Measurements from ENCODE around the gene ACTR3.
"Not testable (repeated sequence)": the region's sequence is repeated elsewhere in the genome, so short reads cannot be mapped to it uniquely, and the experiment has no call there.

ACTR3 gene

GRCh38 chr2:113930448-113930847 lies 40.6 kb downstream of the ACTR3 start:
- Histone ChIP-seq H3K27me3 (ENCODE audit: control insufficient read depth in 1 of 2, insufficient read depth in 2 of 2, low read length in 2 of 2) (no peaks in the 10 kb centered on the region), H3K4me3 (ENCODE audit: low read length in 2 of 2) (no peak overlapping the region), H3K9ac (ENCODE audit: low read length in 2 of 2) (no peak overlapping the region), H3K27ac (ENCODE audit: low read length) (no peak overlapping the region), H3K4me1 (ENCODE audit: control insufficient read depth, insufficient read depth, low read length) (no peaks in the 10 kb centered on the region), H3K9me3 (ENCODE audit: control insufficient read depth in 2 of 2, low read length in 2 of 2) (no peaks in the 10 kb centered on the region), H3K36me3 (ENCODE audit: control insufficient read depth in 2 of 2, insufficient read depth in 2 of 2, low read length in 2 of 2) (peaks cover 8 to 13% of the 10 kb centered on the region in 2 donors)

- no peaks in the 10 kb centered on the region for H3K4me1 ChIP-seq (ENCODE audit: control insufficient read depth, insufficient read depth, low read length)
- peaks cover 14 to 27% of the 10 kb centered on the region in 2 donors for H3K36me3 ChIP-seq (ENCODE audit: control insufficient read depth in 2 of 2, insufficient read depth in 2 of 2, low read length in 2 of 2)
- no peaks in the 10 kb centered on the region for H3K27me3 ChIP-seq (ENCODE audit: control insufficient read depth in 1 of 2, insufficient read depth in 2 of 2, low read length in 2 of 2)
- H3K9ac ChIP-seq (ENCODE audit: low read length in 2 of 2) = no peak overlapping the region
- no peak overlapping the region for H3K4me3 ChIP-seq (ENCODE audit: low read length in 2 of 2)
- H3K9me3 ChIP-seq (ENCODE audit: control insufficient read depth in 2 of 2, low read length in 2 of 2) = peaks cover 0 to 2% of the 10 kb centered on the region in 2 donors
- H3K27ac ChIP-seq (ENCODE audit: low read length) = no peak overlapping the region
These were observed 47.6 kb downstream of the ACTR3 start for GRCh38 chr2:113937501-113937900.

DNA sequence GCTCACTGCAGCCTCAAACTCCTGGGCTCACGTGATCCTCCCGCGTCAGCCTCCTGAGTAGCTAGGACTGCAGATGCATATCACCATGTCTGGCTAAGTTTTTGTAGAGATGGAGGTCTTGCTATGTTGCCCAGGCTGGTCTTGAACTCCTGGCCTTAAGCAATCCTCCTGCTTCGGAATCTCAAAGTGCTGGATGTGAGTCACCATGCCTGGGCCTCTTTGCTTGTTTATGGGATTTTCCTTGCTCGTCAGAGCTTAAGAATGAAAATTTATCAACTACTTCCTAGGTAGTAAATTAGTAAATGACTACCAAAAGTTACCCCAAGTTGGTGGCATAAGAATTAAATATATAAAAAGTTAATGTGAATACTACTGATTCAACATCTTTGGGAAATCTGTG lies 51.0 kb downstream of the ACTR3 start:
- H3K9ac ChIP-seq (ENCODE audit: low read length in 2 of 2) = no peak overlapping the region
- peaks cover 0 to 2% of the 10 kb centered on the region in 2 donors for H3K9me3 ChIP-seq (ENCODE audit: control insufficient read depth in 2 of 2, low read length in 2 of 2)
- H3K4me1 ChIP-seq (ENCODE audit: control insufficient read depth, insufficient read depth, low read length) = no peaks in the 10 kb centered on the region
- H3K4me3 ChIP-seq (ENCODE audit: low read length in 2 of 2) = no peak overlapping the region
- no peak overlapping the region for H3K27ac ChIP-seq (ENCODE audit: low read length)
- H3K27me3 ChIP-seq (ENCODE audit: control insufficient read depth in 1 of 2, insufficient read depth in 2 of 2, low read length in 2 of 2) = no peaks in the 10 kb centered on the region
- peaks cover 19 to 32% of the 10 kb centered on the region in 2 donors for H3K36me3 ChIP-seq (ENCODE audit: control insufficient read depth in 2 of 2, insufficient read depth in 2 of 2, low read length in 2 of 2)

DNA sequence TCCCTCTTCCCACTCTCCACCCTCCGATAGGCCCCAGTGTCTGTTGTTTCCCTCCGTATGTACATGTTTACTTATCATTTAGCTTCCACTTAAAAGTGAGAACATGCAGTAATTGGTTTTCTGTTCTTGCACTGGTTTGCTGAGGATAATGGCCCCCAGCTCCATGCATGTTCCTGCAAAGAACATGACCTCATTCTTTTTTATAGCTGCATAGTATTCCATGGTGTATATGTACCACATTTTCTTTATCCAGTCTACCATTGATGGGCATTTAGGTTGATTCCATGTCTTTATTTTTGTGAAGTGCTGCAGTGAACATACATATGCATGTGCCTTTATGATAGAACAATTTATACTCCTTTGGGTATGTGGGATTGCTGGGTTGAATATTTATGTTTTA lies 55.9 kb downstream of the ACTR3 start:
- H3K27me3 ChIP-seq (ENCODE audit: control insufficient read depth in 1 of 2, insufficient read depth in 2 of 2, low read length in 2 of 2); H3K9me3 ChIP-seq (ENCODE audit: control insufficient read depth in 2 of 2, low read length in 2 of 2); H3K4me1 ChIP-seq (ENCODE audit: control insufficient read depth, insufficient read depth, low read length); H3K4me3 ChIP-seq (ENCODE audit: low read length in 2 of 2); H3K27ac ChIP-seq (ENCODE audit: low read length); H3K9ac ChIP-seq (ENCODE audit: low read length in 2 of 2): not testable (repeated sequence)
- H3K36me3 ChIP-seq (ENCODE audit: control insufficient read depth in 2 of 2, insufficient read depth in 2 of 2, low read length in 2 of 2) = peaks cover 24 to 39% of the 10 kb centered on the region in 2 donors

GRCh38 chr2:113950906-113951305 lies 61.0 kb downstream of the ACTR3 start:
- not testable (repeated sequence) for H3K4me3 ChIP-seq (ENCODE audit: low read length in 2 of 2); H3K9me3 ChIP-seq (ENCODE audit: control insufficient read depth in 2 of 2, low read length in 2 of 2); H3K4me1 ChIP-seq (ENCODE audit: control insufficient read depth, insufficient read depth, low read length); H3K27ac ChIP-seq (ENCODE audit: low read length); H3K27me3 ChIP-seq (ENCODE audit: control insufficient read depth in 1 of 2, insufficient read depth in 2 of 2, low read length in 2 of 2); H3K9ac ChIP-seq (ENCODE audit: low read length in 2 of 2)
- H3K36me3 ChIP-seq (ENCODE audit: control insufficient read depth in 2 of 2, insufficient read depth in 2 of 2, low read length in 2 of 2) = peaks cover 9 to 43% of the 10 kb centered on the region in 2 donors

DNA sequence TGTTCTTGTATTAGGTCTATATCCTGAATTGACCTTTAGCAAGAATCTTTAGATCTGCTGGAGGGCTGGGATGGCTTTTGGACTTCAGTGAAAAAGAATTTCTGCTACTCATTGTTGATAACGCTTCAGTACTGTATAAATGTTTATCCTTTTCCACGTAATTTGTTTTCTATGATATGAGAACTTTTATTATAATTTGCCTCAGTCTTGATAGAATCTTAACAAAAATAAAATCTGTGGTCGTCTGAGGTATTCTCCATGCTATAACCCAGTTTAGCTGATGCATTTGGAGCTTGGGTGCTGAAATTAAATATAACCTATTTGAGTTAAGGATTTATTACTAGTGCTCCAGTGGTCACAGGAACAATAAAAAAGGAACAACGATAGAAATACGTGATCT lies 71.1 kb downstream of the ACTR3 start:
- Histone ChIP-seq H3K4me3 (ENCODE audit: low read length in 2 of 2) (no peak overlapping the region), H3K36me3 (ENCODE audit: control insufficient read depth in 2 of 2, insufficient read depth in 2 of 2, low read length in 2 of 2) (peaks cover 2 to 3% of the 10 kb centered on the region in 2 donors), H3K4me1 (ENCODE audit: control insufficient read depth, insufficient read depth, low read length) (no peaks in the 10 kb centered on the region), H3K9me3 (ENCODE audit: control insufficient read depth in 2 of 2, low read length in 2 of 2) (no peaks in the 10 kb centered on the region), H3K9ac (ENCODE audit: low read length in 2 of 2) (no peak overlapping the region), H3K27me3 (ENCODE audit: control insufficient read depth in 1 of 2, insufficient read depth in 2 of 2, low read length in 2 of 2) (no peaks in the 10 kb centered on the region), H3K27ac (ENCODE audit: low read length) (no peak overlapping the region)

- Histone ChIP-seq H3K4me1 (ENCODE audit: control insufficient read depth, insufficient read depth, low read length) (no peaks in the 10 kb centered on the region), H3K36me3 (ENCODE audit: control insufficient read depth in 2 of 2, insufficient read depth in 2 of 2, low read length in 2 of 2) (peaks cover 2 to 3% of the 10 kb centered on the region in 2 donors), H3K27me3 (ENCODE audit: control insufficient read depth in 1 of 2, insufficient read depth in 2 of 2, low read length in 2 of 2) (no peaks in the 10 kb centered on the region), H3K9me3 (ENCODE audit: control insufficient read depth in 2 of 2, low read length in 2 of 2) (no peaks in the 10 kb centered on the region), H3K4me3 (ENCODE audit: low read length in 2 of 2) (no peak overlapping the region), H3K27ac (ENCODE audit: low read length) (no peak overlapping the region), H3K9ac (ENCODE audit: low read length in 2 of 2) (no peak overlapping the region)
These were observed 73.0 kb downstream of the ACTR3 start for GRCh38 chr2:113962692-113963480.

- Histone ChIP-seq H3K27me3 (ENCODE audit: control insufficient read depth in 1 of 2, insufficient read depth in 2 of 2, low read length in 2 of 2) (no peaks in the 10 kb centered on the region), H3K9me3 (ENCODE audit: control insufficient read depth in 2 of 2, low read length in 2 of 2) (no peaks in the 10 kb centered on the region), H3K9ac (ENCODE audit: low read length in 2 of 2) (no peak overlapping the region), H3K4me3 (ENCODE audit: low read length in 2 of 2) (no peak overlapping the region), H3K27ac (ENCODE audit: low read length) (no peak overlapping the region), H3K4me1 (ENCODE audit: control insufficient read depth, insufficient read depth, low read length) (no peaks in the 10 kb centered on the region), H3K36me3 (ENCODE audit: control insufficient read depth in 2 of 2, insufficient read depth in 2 of 2, low read length in 2 of 2) (peaks cover 2 to 3% of the 10 kb centered on the region in 2 donors)
These were observed 74.1 kb downstream of the ACTR3 start for GRCh38 chr2:113963965-113964364.

GRCh38 chr2:113964436-113964835 lies 74.5 kb downstream of the ACTR3 start:
- Histone ChIP-seq H3K9me3 (ENCODE audit: control insufficient read depth in 2 of 2, low read length in 2 of 2) (no peaks in the 10 kb centered on the region), H3K27me3 (ENCODE audit: control insufficient read depth in 1 of 2, insufficient read depth in 2 of 2, low read length in 2 of 2) (no peaks in the 10 kb centered on the region), H3K27ac (ENCODE audit: low read length) (no peak overlapping the region), H3K9ac (ENCODE audit: low read length in 2 of 2) (no peak overlapping the region), H3K36me3 (ENCODE audit: control insufficient read depth in 2 of 2, insufficient read depth in 2 of 2, low read length in 2 of 2) (peaks cover 2 to 3% of the 10 kb centered on the region in 2 donors), H3K4me3 (ENCODE audit: low read length in 2 of 2) (no peak overlapping the region), H3K4me1 (ENCODE audit: control insufficient read depth, insufficient read depth, low read length) (no peaks in the 10 kb centered on the region)

DNA sequence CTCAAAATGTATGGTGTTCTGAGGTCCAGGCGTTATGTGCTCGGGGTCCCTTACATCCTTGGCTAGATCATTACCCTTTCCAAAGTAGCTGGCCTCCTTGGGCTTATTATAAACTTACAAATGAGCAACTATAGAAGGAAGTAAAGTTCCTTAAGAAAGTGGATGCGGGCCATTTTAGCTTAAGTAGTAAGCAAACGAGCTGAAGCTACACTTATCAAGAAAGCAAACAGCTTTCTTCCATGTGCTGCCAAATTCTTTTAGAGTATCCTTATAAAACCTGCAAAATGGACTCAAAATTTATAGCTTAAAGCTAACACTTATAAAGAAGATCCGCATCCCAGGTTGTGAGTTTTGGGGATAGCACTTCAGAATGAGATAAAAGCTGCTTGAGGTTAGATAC lies 75.3 kb downstream of the ACTR3 start:
- H3K9me3 ChIP-seq (ENCODE audit: control insufficient read depth in 2 of 2, low read length in 2 of 2) = no peaks in the 10 kb centered on the region
- no peaks in the 10 kb centered on the region for H3K27me3 ChIP-seq (ENCODE audit: control insufficient read depth in 1 of 2, insufficient read depth in 2 of 2, low read length in 2 of 2)

DNA sequence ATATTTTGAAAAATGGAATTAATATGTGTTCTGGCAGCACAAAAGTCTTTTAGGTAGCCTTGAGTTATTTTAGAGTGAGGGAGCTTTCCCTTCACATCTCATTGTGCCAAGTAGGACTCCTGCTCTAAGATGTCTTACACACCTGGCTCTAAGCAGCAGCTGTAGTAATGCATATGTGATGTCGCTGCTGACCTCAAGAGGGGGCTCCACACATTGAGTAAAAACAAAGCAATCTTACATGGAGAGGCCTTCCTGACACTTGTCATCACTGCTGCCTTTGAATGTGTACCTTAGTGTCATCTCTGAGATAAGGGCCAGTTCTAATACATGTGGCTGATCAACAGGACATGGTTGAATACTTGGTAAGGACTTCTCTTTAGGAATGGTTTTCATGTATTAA lies 75.8 kb downstream of the ACTR3 start:
- H3K27ac ChIP-seq (ENCODE audit: low read length) = no peak overlapping the region
- peaks cover 2 to 3% of the 10 kb centered on the region in 2 donors for H3K36me3 ChIP-seq (ENCODE audit: control insufficient read depth in 2 of 2, insufficient read depth in 2 of 2, low read length in 2 of 2)
- no peaks in the 10 kb centered on the region for H3K9me3 ChIP-seq (ENCODE audit: control insufficient read depth in 2 of 2, low read length in 2 of 2)
- no peaks in the 10 kb centered on the region for H3K27me3 ChIP-seq (ENCODE audit: control insufficient read depth in 1 of 2, insufficient read depth in 2 of 2, low read length in 2 of 2)
- H3K9ac ChIP-seq (ENCODE audit: low read length in 2 of 2) = no peak overlapping the region
- no peaks in the 10 kb centered on the region for H3K4me1 ChIP-seq (ENCODE audit: control insufficient read depth, insufficient read depth, low read length)
- no peak overlapping the region for H3K4me3 ChIP-seq (ENCODE audit: low read length in 2 of 2)

More for the DNA sequence above, 75.3 kb downstream of the ACTR3 start:
- Histone ChIP-seq H3K4me1 (ENCODE audit: control insufficient read depth, insufficient read depth, low read length) (no peaks in the 10 kb centered on the region), H3K36me3 (ENCODE audit: control insufficient read depth in 2 of 2, insufficient read depth in 2 of 2, low read length in 2 of 2) (peaks cover 2 to 3% of the 10 kb centered on the region in 2 donors), H3K4me3 (ENCODE audit: low read length in 2 of 2) (no peak overlapping the region), H3K27ac (ENCODE audit: low read length) (no peak overlapping the region), H3K9ac (ENCODE audit: low read length in 2 of 2) (no peak overlapping the region)
